K562 (cell line): ENCODE data around the gene C16orf89. TPM values are rescaled to one million over a fixed set of nuclear protein-coding genes. Genes with fewer than 3 reads are reported as not detected.

ENCODE experiments used
- ATAC-seq: fragments of 200-7000 bp; cut with Tn5 transposase; 3 replicates; pipeline ENCODE4 v1.9.1; 2020; ENCODE audit warnings: moderate library complexity
- BruUV-seq: library from RNA; stranded (reverse); fragments of 400-500 nt; replicated peaks from 2 replicates; lab custom pipeline; 2021; lab: Mats Ljungman, UMichigan
- CTCF ChIA-PET: fragments of 300-600 bp; formaldehyde crosslinking; extraction: SDS; loops from one replicate; lab custom pipeline; 2021; ENCODE audit warnings: low intra/inter-chr PET ratio; lab: Yijun Ruan, JAX
- POLR2A ChIA-PET: fragments of 300-600, 350-650 bp; sonication (Branson Sonifier 250); formaldehyde crosslinking; extraction: SDS; loops from one replicate; lab custom pipeline; 2021; ENCODE audit warnings: antibody characterized with exemption, inconsistent platforms; lab: Yijun Ruan, JAX
- DNase-seq, 4 experiments: peaks; one replicate each; pipeline versions ENCODE4 v3.0.0 to v3.0.0-alpha.2; 2011 to 2018; ENCODE audit warnings: low spot score in 3 of 4, mixed read lengths in 3 of 4; ENCODE audit errors: extremely low read depth in 1 of 4
- FAIRE-seq: peaks from 2 replicates; lab custom pipeline; 2011; peaks lifted over from hg19 to GRCh38; lab: Jason Lieb, UNC
- H2AFZ ChIP-seq: 2 replicates; pipeline ENCODE4 v1.6.0; 2011; ENCODE audit warnings: low read depth, low read length, control low read depth, inconsistent platforms
- H3K27ac ChIP-seq: fragments of 200-600 bp; 3 replicates; pipeline ENCODE4 v1.8.0; 2011; ENCODE audit warnings: low read depth, mild to moderate bottlenecking, control low read depth, inconsistent platforms, low read length, moderate library complexity, mixed read lengths; ENCODE audit errors: extremely low read depth
- H3K27me3 ChIP-seq, 2 experiments: fragments of 300-600 bp in 1 of 2; 2 replicates in 1 of 2; 3 replicates in 1 of 2; pipeline versions ENCODE4 v1.6.0 to v1.8.0; 2011; ENCODE audit warnings: inconsistent platforms in 2 of 2, low read length in 2 of 2, mild to moderate bottlenecking in 1 of 2, mixed read lengths in 1 of 2, moderate library complexity in 1 of 2; ENCODE audit not compliant: control insufficient read depth in 2 of 2, insufficient read depth in 2 of 2
- H3K36me3 ChIP-seq: fragments of 300-600 bp; 3 replicates; pipeline ENCODE4 v1.8.0; 2011; ENCODE audit warnings: mild to moderate bottlenecking, low read length, inconsistent platforms; ENCODE audit not compliant: control insufficient read depth, insufficient read depth
- H3K4me1 ChIP-seq, 2 experiments: fragments of 200-600 bp in 1 of 2; replicated peaks in 1 of 2; 2 replicates in 1 of 2; 3 replicates in 1 of 2; pipeline versions ENCODE4 v1.5.1 to v1.8.0; 2011; ENCODE audit warnings: inconsistent platforms in 2 of 2, low read length in 2 of 2, mild to moderate bottlenecking in 1 of 2, mixed read lengths in 1 of 2, moderate library complexity in 1 of 2; ENCODE audit not compliant: control insufficient read depth in 2 of 2, insufficient read depth in 2 of 2
- H3K4me2 ChIP-seq: 2 replicates; pipeline ENCODE4 v1.6.1; 2011; ENCODE audit warnings: low read length, control low read depth, inconsistent platforms, mixed read lengths; ENCODE audit not compliant: insufficient read depth
- H3K4me3 ChIP-seq: fragments of 200-600 bp; sonication (generic), shearing (Covaris generic); 2 replicates; pipeline ENCODE4 v1.5.1; 2016; ENCODE audit warnings: control low read depth, inconsistent platforms
- H3K79me2 ChIP-seq: fragments of 200-600 bp; 3 replicates; pipeline ENCODE4 v1.8.0; 2011; ENCODE audit warnings: low read length, inconsistent platforms; ENCODE audit not compliant: control insufficient read depth, insufficient read depth
- H3K9ac ChIP-seq, 2 experiments: 2 replicates each; pipeline versions ENCODE4 v1.6.0 to v1.6.1; 2011; ENCODE audit warnings: low read depth in 2 of 2, low read length in 2 of 2, control low read depth in 1 of 2, inconsistent platforms in 1 of 2, mild to moderate bottlenecking in 1 of 2, mixed read lengths in 1 of 2; ENCODE audit not compliant: insufficient read depth in 1 of 2
- H3K9me1 ChIP-seq: one replicate; pipeline ENCODE4 v1.6.0; 2011; ENCODE audit warnings: inconsistent platforms, mild to moderate bottlenecking, low read length, moderate library complexity; ENCODE audit not compliant: control insufficient read depth, insufficient read depth
- H3K9me3 ChIP-seq: replicated peaks from 2 replicates; pipeline ENCODE4 v1.5.1; 2011; ENCODE audit warnings: low read depth, low read length, inconsistent platforms; ENCODE audit not compliant: control insufficient read depth, insufficient read depth
- H4K20me1 ChIP-seq: replicated peaks from 2 replicates; pipeline ENCODE4 v1.6.1; 2011; ENCODE audit warnings: low read length, inconsistent platforms, mixed read lengths; ENCODE audit not compliant: control insufficient read depth, insufficient read depth
- FOXA3 ChIP-seq, 2 experiments: fragments of 450-650 bp in 1 of 2; sonication (generic) in 1 of 2; formaldehyde crosslinking; IDR thresholded peaks in 1 of 2; conservative IDR thresholded peaks in 1 of 2; 2 replicates each; pipeline versions ENCODE4 v1.4.0 to v1.8.0; 2020 to 2022; ENCODE audit warnings: mild to moderate bottlenecking in 2 of 2, missing genetic modification reagents in 1 of 2
- FOXJ2 ChIP-seq: fragments of 200-800 bp; sonication (Bioruptor generic); IDR thresholded peaks from 2 replicates; pipeline ENCODE4 v1.6.1; 2016; ENCODE audit warnings: missing genetic modification characterization, missing compliant biosample characterization
- SMARCE1 ChIP-seq: fragments of 450-650 bp; IDR thresholded peaks from 2 replicates; pipeline ENCODE4 v1.7.1; 2016; ENCODE audit warnings: mild to moderate bottlenecking
- WGBS: fragments of 100-300 bp; shearing (Covaris generic); methylation state at CpG from one replicate; pipeline ENCODE4 v1.1.6; 2016; ENCODE audit warnings: low coverage, mixed read lengths; ENCODE audit not compliant: insufficient coverage; ENCODE audit errors: missing lambda C conversion rate; 5-methylcytosine and 5-hydroxymethylcytosine counted together
- in situ Hi-C: fragments of 300-500 bp; cut with MboI; formaldehyde crosslinking; loops from 4 replicates; pipeline ENCODE4 v1.15.0; 2018; ENCODE audit warnings: inconsistent platforms, mixed read lengths
- intact Hi-C: fragments of 100-400 bp; cut with micrococcal nuclease; formaldehyde crosslinking; loops from 2 replicates; pipeline ENCODE4 v1.14.2; 2022
- polyA plus RNA-seq, 8 experiments: library from polyadenylated mRNA; depleted of rRNA in 4 of 8; stranded (reverse) in 5 of 8; unstranded in 3 of 8; fragments of >200 nt; fragmentation: Nextera tagmentation in 2 of 8; fragmentation: Illumina TruSeq in 1 of 8; extraction: Ambion mirVana in 2 of 8; extraction: Trizol in 1 of 8; gene quantifications; 2 replicates each; pipeline versions ENCODE4 v1.2.1 to v1.2.3, GENCODE V29; 2011 to 2014; ENCODE audit warnings: inconsistent platforms in 1 of 8, missing spikeins in 1 of 8
- total RNA-seq, 7 experiments: library from RNA; depleted of rRNA in 6 of 7; stranded (reverse); fragments of >200 nt in 6 of 7; fragmentation: Illumina TruSeq in 2 of 7; extraction: Trizol in 2 of 7; gene quantifications; 2 replicates each; pipeline versions ENCODE4 v1.2.1 to v1.2.3, GENCODE V29; 2011 to 2021; ENCODE audit warnings: low replicate concordance in 1 of 7
- TF ChIP-seq, protein P1 (sequence below): fragments of 150-350 bp; conservative IDR thresholded peaks from 2 replicates; pipeline ENCODE4 v1.6.1; 2014; ENCODE audit warnings: low read length
- TF ChIP-seq, protein P2 (sequence below): fragments of 450-650 bp; IDR thresholded peaks from 2 replicates; pipeline ENCODE4 v1.6.1; 2017; ENCODE audit warnings: mild to moderate bottlenecking, moderate library complexity

C16orf89 gene
- total and polyA plus RNA-seq, 9 of the 15 experiments (the other 6 are each of a cell fraction or from before 2014, with no cell fraction given): not detected

DNA sequence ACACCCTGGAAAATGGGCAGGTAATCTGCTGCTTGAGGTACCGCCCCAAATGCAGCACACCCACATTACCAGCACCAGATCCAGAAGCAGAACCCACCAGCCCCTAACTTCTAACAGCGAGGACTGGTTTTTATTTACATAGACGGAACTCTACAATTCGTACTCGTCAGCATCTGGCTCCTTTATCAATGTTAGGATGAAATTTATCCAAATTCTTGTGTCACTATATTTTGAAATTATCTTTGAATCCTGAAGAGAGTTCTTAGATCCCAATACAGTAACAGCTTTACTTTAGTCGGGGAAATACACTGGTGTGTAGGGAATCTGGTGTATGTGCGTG, 5.6 kb upstream of the C16orf89 start:
- TF ChIP-seq, protein P1, sequence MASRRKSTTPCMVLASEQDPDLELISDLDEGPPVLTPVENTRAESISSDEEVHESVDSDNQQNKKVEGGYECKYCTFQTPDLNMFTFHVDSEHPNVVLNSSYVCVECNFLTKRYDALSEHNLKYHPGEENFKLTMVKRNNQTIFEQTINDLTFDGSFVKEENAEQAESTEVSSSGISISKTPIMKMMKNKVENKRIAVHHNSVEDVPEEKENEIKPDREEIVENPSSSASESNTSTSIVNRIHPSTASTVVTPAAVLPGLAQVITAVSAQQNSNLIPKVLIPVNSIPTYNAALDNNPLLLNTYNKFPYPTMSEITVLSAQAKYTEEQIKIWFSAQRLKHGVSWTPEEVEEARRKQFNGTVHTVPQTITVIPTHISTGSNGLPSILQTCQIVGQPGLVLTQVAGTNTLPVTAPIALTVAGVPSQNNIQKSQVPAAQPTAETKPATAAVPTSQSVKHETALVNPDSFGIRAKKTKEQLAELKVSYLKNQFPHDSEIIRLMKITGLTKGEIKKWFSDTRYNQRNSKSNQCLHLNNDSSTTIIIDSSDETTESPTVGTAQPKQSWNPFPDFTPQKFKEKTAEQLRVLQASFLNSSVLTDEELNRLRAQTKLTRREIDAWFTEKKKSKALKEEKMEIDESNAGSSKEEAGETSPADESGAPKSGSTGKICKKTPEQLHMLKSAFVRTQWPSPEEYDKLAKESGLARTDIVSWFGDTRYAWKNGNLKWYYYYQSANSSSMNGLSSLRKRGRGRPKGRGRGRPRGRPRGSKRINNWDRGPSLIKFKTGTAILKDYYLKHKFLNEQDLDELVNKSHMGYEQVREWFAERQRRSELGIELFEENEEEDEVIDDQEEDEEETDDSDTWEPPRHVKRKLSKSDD: no peak
- TF ChIP-seq SMARCE1: 0 out of 2 replicates have a peak, but pooled peaks have one; percentile 6
- TF ChIP-seq, protein P2, sequence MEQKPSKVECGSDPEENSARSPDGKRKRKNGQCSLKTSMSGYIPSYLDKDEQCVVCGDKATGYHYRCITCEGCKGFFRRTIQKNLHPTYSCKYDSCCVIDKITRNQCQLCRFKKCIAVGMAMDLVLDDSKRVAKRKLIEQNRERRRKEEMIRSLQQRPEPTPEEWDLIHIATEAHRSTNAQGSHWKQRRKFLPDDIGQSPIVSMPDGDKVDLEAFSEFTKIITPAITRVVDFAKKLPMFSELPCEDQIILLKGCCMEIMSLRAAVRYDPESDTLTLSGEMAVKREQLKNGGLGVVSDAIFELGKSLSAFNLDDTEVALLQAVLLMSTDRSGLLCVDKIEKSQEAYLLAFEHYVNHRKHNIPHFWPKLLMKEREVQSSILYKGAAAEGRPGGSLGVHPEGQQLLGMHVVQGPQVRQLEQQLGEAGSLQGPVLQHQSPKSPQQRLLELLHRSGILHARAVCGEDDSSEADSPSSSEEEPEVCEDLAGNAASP: no peak
- peak in 1 of 2 experiments; percentile 36; a peak in 1 of 4 replicates for TF ChIP-seq FOXA3 (CRISPR knock-in tag; conservative IDR thresholded peaks at IDR 0.05 in 1 of 2, IDR thresholded peaks at IDR 0.05 in 1 of 2)
- 0 out of 2 replicates have a peak, but pooled peaks have one; percentile 25 for TF ChIP-seq FOXJ2 (tag)
- DNase-seq (no peak), FAIRE-seq (no peak), ATAC-seq (no peak)
- H3K27me3 ChIP-seq: peaks cover 7 to 10% of the 10 kb centered on the region in 2 experiments; a peak in 3 of 5 replicates
- BruUV-seq: no TSS peak
- in situ Hi-C loops (no loop called here), intact Hi-C loops (no loop called here)
- H3K9ac ChIP-seq: peak overlapping the region; percentile 83 to 93
- H3K9me3 ChIP-seq: peaks cover 5% of the 10 kb centered on the region; the same call in 1 of the 2 replicates
- H3K27ac ChIP-seq: peak overlapping the region; percentile 74; the same call in 2 of the 3 replicates
- no peaks in the 10 kb centered on the region for H3K9me1 ChIP-seq
- H4K20me1 ChIP-seq: no peaks in the 10 kb centered on the region
- WGBS: 31% methylated on average over 7 of the region's 7 CpGs
- peak overlapping the region; percentile 99 for H3K4me2 ChIP-seq
- H3K36me3 ChIP-seq: peaks cover 23% of the 10 kb centered on the region
- H3K4me3 ChIP-seq: peak overlapping the region; percentile 94
- POLR2A ChIA-PET: interaction anchor here (1.5 kb wide), 2 partner anchors 10 to 28 kb away, joined by 6 read pairs; no protein-coding TSS in a partner anchor
- peak overlapping the region; percentile 96 for H2AFZ ChIP-seq
- H3K79me2 ChIP-seq: peaks cover 16% of the 10 kb centered on the region
- peaks cover 5 to 6% of the 10 kb centered on the region in 2 experiments; a peak in 3 of 5 replicates for H3K4me1 ChIP-seq
- CTCF ChIA-PET: no interaction called here
